ENCODE measurements around the gene MTCH2. TPM values are rescaled to one million over a fixed set of nuclear protein-coding genes. Genes with fewer than 3 reads are reported as not detected.
A peak's percentile ranks its signal among the peaks of the same experiment; 100 is the strongest.
"Not testable (repeated sequence)": the region's sequence is repeated elsewhere in the genome, so short reads cannot be mapped to it uniquely, and the experiment has no call there.

Gene MTCH2
- total and polyA plus RNA-seq, 2 donors (not counting 1 experiment from before 2014, with no cell fraction given): 64.4 to 169 TPM

GRCh38 chr11:47667135-47667534 is 24.8 kb upstream of the MTCH2 start:
- Histone ChIP-seq H3K4me3 (replicated peaks in 1 of 4; ENCODE audit: control extremely low read depth in 1 of 4, insufficient read depth in 1 of 4, low read depth in 3 of 4, low read length in 4 of 4) (no peak overlapping the region), H3K27ac (ENCODE audit: insufficient read depth, low read length) (no peak overlapping the region), H3K9me3 (ENCODE audit: control insufficient read depth, insufficient read depth, low read depth, low read length) (no peaks in the 10 kb centered on the region), H3K4me1 (ENCODE audit: control insufficient read depth, extremely low read depth, insufficient read depth, low read length) (no peaks in the 10 kb centered on the region), H3K4me2 (ENCODE audit: extremely low read depth, insufficient read depth, low read length) (no peak overlapping the region), H3K27me3 (ENCODE audit: control insufficient read depth, insufficient read depth, low read length) (no peaks in the 10 kb centered on the region), H3K9ac (ENCODE audit: insufficient read depth, low read length) (no peak overlapping the region), H3K36me3 (ENCODE audit: control insufficient read depth, insufficient read depth, low read length) (no peaks in the 10 kb centered on the region), H4K20me1 (ENCODE audit: control insufficient read depth, extremely low read depth, insufficient read depth, low read length) (no peaks in the 10 kb centered on the region), H3K79me2 (ENCODE audit: control insufficient read depth, insufficient read depth, low read length) (no peaks in the 10 kb centered on the region), H2AFZ (ENCODE audit: low read length) (no peak overlapping the region)
- peak in 1 of 2 donors; percentile 65 for DNase-seq (ENCODE audit: low read depth in 2 of 2)
- no peak for TF ChIP-seq EZH2 (IDR thresholded peaks at IDR 0.05; ENCODE audit: low read length, missing control alignments)
- TF ChIP-seq CTCF (conservative IDR thresholded peaks at IDR 0.05 in 1 of 2, IDR thresholded peaks at IDR 0.05 in 1 of 2; ENCODE audit: low read depth in 1 of 2, low read length in 2 of 2): no peak

GRCh38 chr11:47664936-47665335 is 22.6 kb upstream of the MTCH2 start:
- not testable (repeated sequence) for H3K4me2 ChIP-seq (ENCODE audit: extremely low read depth, insufficient read depth, low read length); H3K9ac ChIP-seq (ENCODE audit: insufficient read depth, low read length); DNase-seq (ENCODE audit: low read depth in 2 of 2); H3K27me3 ChIP-seq (ENCODE audit: control insufficient read depth, insufficient read depth, low read length); H3K4me3 ChIP-seq (replicated peaks in 1 of 4; ENCODE audit: control extremely low read depth in 1 of 4, insufficient read depth in 1 of 4, low read depth in 3 of 4, low read length in 4 of 4); H3K9me3 ChIP-seq (ENCODE audit: control insufficient read depth, insufficient read depth, low read depth, low read length); H3K27ac ChIP-seq (ENCODE audit: insufficient read depth, low read length); H3K36me3 ChIP-seq (ENCODE audit: control insufficient read depth, insufficient read depth, low read length); H4K20me1 ChIP-seq (ENCODE audit: control insufficient read depth, extremely low read depth, insufficient read depth, low read length); H3K4me1 ChIP-seq (ENCODE audit: control insufficient read depth, extremely low read depth, insufficient read depth, low read length); H2AFZ ChIP-seq (ENCODE audit: low read length); H3K79me2 ChIP-seq (ENCODE audit: control insufficient read depth, insufficient read depth, low read length)

GRCh38 chr11:47661245-47661644 is 18.9 kb upstream of the MTCH2 start:
- Histone ChIP-seq H2AFZ (ENCODE audit: low read length) (no peak overlapping the region), H3K27ac (ENCODE audit: insufficient read depth, low read length) (no peak overlapping the region), H3K9ac (ENCODE audit: insufficient read depth, low read length) (no peak overlapping the region), H3K4me2 (ENCODE audit: extremely low read depth, insufficient read depth, low read length) (no peak overlapping the region), H3K79me2 (ENCODE audit: control insufficient read depth, insufficient read depth, low read length) (no peaks in the 10 kb centered on the region), H3K27me3 (ENCODE audit: control insufficient read depth, insufficient read depth, low read length) (no peaks in the 10 kb centered on the region), H4K20me1 (ENCODE audit: control insufficient read depth, extremely low read depth, insufficient read depth, low read length) (no peaks in the 10 kb centered on the region), H3K4me3 (replicated peaks in 1 of 4; ENCODE audit: control extremely low read depth in 1 of 4, insufficient read depth in 1 of 4, low read depth in 3 of 4, low read length in 4 of 4) (no peak overlapping the region), H3K9me3 (ENCODE audit: control insufficient read depth, insufficient read depth, low read depth, low read length) (no peaks in the 10 kb centered on the region), H3K36me3 (ENCODE audit: control insufficient read depth, insufficient read depth, low read length) (no peaks in the 10 kb centered on the region), H3K4me1 (ENCODE audit: control insufficient read depth, extremely low read depth, insufficient read depth, low read length) (no peaks in the 10 kb centered on the region)
- no peak for TF ChIP-seq CTCF (conservative IDR thresholded peaks at IDR 0.05 in 1 of 2, IDR thresholded peaks at IDR 0.05 in 1 of 2; ENCODE audit: low read depth in 1 of 2, low read length in 2 of 2)
- TF ChIP-seq EZH2 (IDR thresholded peaks at IDR 0.05; ENCODE audit: low read length, missing control alignments): no peak
- DNase-seq (ENCODE audit: low read depth in 2 of 2): no peak
